ENCODE results near the gene PICALM. TPM values are rescaled to one million over a fixed set of nuclear protein-coding genes. Genes with fewer than 3 reads are reported as not detected.

Gene PICALM
- total and polyA plus RNA-seq, 2 of the 4 experiments (the other 2 are of a cell fraction), result 235 to 453 TPM

- POLR2A ChIA-PET (ENCODE audit: unreplicated experiment), result no interaction called here
- Histone ChIP-seq H3K36me3 (ENCODE audit: control insufficient read depth, insufficient read depth, low read length) (no peaks in the 10 kb centered on the region), H2BK15ac (ENCODE audit: low read depth, low read length) (no peak overlapping the region), H3K4me1 (ENCODE audit: control insufficient read depth, insufficient read depth, low read length) (no peaks in the 10 kb centered on the region), H3K4ac (ENCODE audit: low read depth, low read length) (no peak overlapping the region), H2AK5ac (ENCODE audit: low read depth, low read length) (no peak overlapping the region), H3K27me3 (ENCODE audit: control insufficient read depth, insufficient read depth, low read length) (no peaks in the 10 kb centered on the region), H4K5ac (ENCODE audit: low read depth, low read length) (no peak overlapping the region), H3K79me1 (ENCODE audit: low read depth in 1 of 2, low read length in 2 of 2) (no peaks in the 10 kb centered on the region), H3K9ac (ENCODE audit: low read depth, low read length) (no peak overlapping the region), H2BK120ac (ENCODE audit: low read depth, low read length) (no peak overlapping the region), H4K8ac (ENCODE audit: low read depth in 2 of 2, low read length in 2 of 2) (no peak overlapping the region), H2AK9ac (replicated peaks; ENCODE audit: low read depth, low read length, poor library complexity) (no peak overlapping the region), H3K14ac (replicated peaks; ENCODE audit: low read depth, low read length) (no peak overlapping the region), H2AFZ (replicated peaks; ENCODE audit: low read length, poor library complexity) (no peak overlapping the region), H3K18ac (ENCODE audit: low read depth, low read length) (no peak overlapping the region), H3K23ac (ENCODE audit: low read depth, low read length) (no peak overlapping the region), H3K56ac (ENCODE audit: extremely low read depth, insufficient read depth, low read length) (no peak overlapping the region), H3K9me1 (ENCODE audit: insufficient read depth, low read length) (no peaks in the 10 kb centered on the region), H3K4me2 (ENCODE audit: low read depth, low read length) (no peak overlapping the region), H4K91ac (ENCODE audit: insufficient read depth, low read depth, low read length) (no peak overlapping the region), H3K9me3 (ENCODE audit: control insufficient read depth, insufficient read depth, low read length) (no peaks in the 10 kb centered on the region), H2BK5ac (ENCODE audit: low read depth, low read length, poor library complexity, severe bottlenecking) (no peak overlapping the region), H3K27ac (ENCODE audit: insufficient read depth, low read length) (no peak overlapping the region), H2BK20ac (ENCODE audit: low read depth, low read length) (no peak overlapping the region), H4K20me1 (ENCODE audit: insufficient read depth, low read length) (no peaks in the 10 kb centered on the region), H3K4me3 (ENCODE audit: insufficient read depth, low read depth, low read length) (no peak overlapping the region)
- DNase-seq (no peak), ATAC-seq (ENCODE audit: low read depth) (no peak)
- dilution Hi-C loops (cut with HindIII; ENCODE audit: low sequenced_read_pairs, unreplicated experiment), result no loop called here
- in situ Hi-C loops (cut with MboI; ENCODE audit: low sequenced_read_pairs), result no loop called here
- TF ChIP-seq NFE2L2 (IDR thresholded peaks at IDR 0.05; ENCODE audit: low read depth, low read length) (no peak), USF2 (IDR thresholded peaks at IDR 0.05; ENCODE audit: low read depth, low read length) (no peak), FOS (IDR thresholded peaks at IDR 0.05; ENCODE audit: low read depth, low read length) (no peak), RFX5 (IDR thresholded peaks at IDR 0.05; ENCODE audit: low read depth, low read length) (no peak), POLR2A (IDR thresholded peaks at IDR 0.05; ENCODE audit: low read depth, low read length) (no peak), ELK1 (IDR thresholded peaks at IDR 0.05; ENCODE audit: borderline replicate concordance, low read depth, low read length) (no peak), CEBPB (IDR thresholded peaks at IDR 0.05; ENCODE audit: low read depth, low read length) (no peak), SMC3 (IDR thresholded peaks at IDR 0.05; ENCODE audit: low read depth, low read length) (no peak), BHLHE40 (IDR thresholded peaks at IDR 0.05; ENCODE audit: low read depth, low read length) (no peak), RAD21 (IDR thresholded peaks at IDR 0.05; ENCODE audit: low read length) (no peak), MAZ (IDR thresholded peaks at IDR 0.05; ENCODE audit: borderline replicate concordance, low read depth, low read length) (no peak), RCOR1 (IDR thresholded peaks at IDR 0.05; ENCODE audit: insufficient replicate concordance, low read length) (no peak), MXI1 (IDR thresholded peaks at IDR 0.05; ENCODE audit: borderline replicate concordance, low read depth, low read length) (no peak)
- CTCF ChIA-PET, result no interaction called here
- intact Hi-C loops (cut with micrococcal nuclease), result no loop called here
- BruUV-seq (replicated peaks), result no TSS peak
- WGBS, 2 experiments (ENCODE audit: extremely low coverage in 2 of 2, insufficient read length in 1 of 2), result 100% methylated on average over 1 of the region's 11 CpGs; no CpG with 5 or more reads in 1 of the 2 experiments
Measured at GRCh38 chr11:85930879-85931366, 138.0 kb downstream of the PICALM start.

All from IMR-90 (cell line).